Caco-2 (cell line): ENCODE measurements around the gene AP3S2. TPM values are rescaled to one million over a fixed set of nuclear protein-coding genes. Genes with fewer than 3 reads are reported as not detected.
"Not testable (repeated sequence)": the region's sequence is repeated elsewhere in the genome, so short reads cannot be mapped to it uniquely, and the experiment has no call there.

Experiments
- Bru-seq: library from RNA; stranded (reverse); fragments of 400-500 nt; gene quantifications from one replicate; lab custom pipeline; 2021; lab: Mats Ljungman, UMichigan
- BruChase-seq, 2 experiments: library from RNA; stranded (reverse); fragments of 400-500 nt; gene quantifications; one replicate each; lab custom pipeline; 2021; lab: Mats Ljungman, UMichigan
- BruUV-seq: library from RNA; stranded (reverse); fragments of 400-500 nt; replicated peaks from 2 replicates; lab custom pipeline; 2021; lab: Mats Ljungman, UMichigan
- CTCF ChIA-PET: fragments of 300-600 bp; sonication (Branson Sonifier 250); formaldehyde crosslinking; loops from one replicate; lab custom pipeline; 2022; ENCODE audit warnings: antibody characterized with exemption; lab: Charles Lee
- POLR2A ChIA-PET: fragments of 300-600 bp; sonication (Branson Sonifier 250); formaldehyde crosslinking; loops from one replicate; lab custom pipeline; 2022; ENCODE audit warnings: antibody characterized with exemption; lab: Charles Lee
- DNase-seq, 2 experiments: peaks; one replicate each; pipeline versions ENCODE4 v3.0.0 to v3.0.0-alpha.2; 2020 to 2022
- H3K27me3 ChIP-seq: replicated peaks from 2 replicates; pipeline ENCODE4 v1.6.0; 2011; ENCODE audit warnings: low read length; ENCODE audit not compliant: control insufficient read depth, insufficient read depth
- H3K36me3 ChIP-seq: 2 replicates; pipeline ENCODE4 v1.5.1; 2011; ENCODE audit warnings: low read length; ENCODE audit not compliant: control insufficient read depth, insufficient read depth
- H3K4me1 ChIP-seq: fragments of 250-450 bp; sonication (Bioruptor Pico); 2 replicates; pipeline ENCODE4 v1.5.1; 2020; ENCODE audit warnings: mild to moderate bottlenecking
- H3K4me3 ChIP-seq: 2 replicates; pipeline ENCODE4 v1.5.1; 2011; ENCODE audit warnings: low read depth, mild to moderate bottlenecking, control low read depth, low read length
- H3K9me3 ChIP-seq: fragments of 250-450 bp; sonication (Bioruptor Pico); 2 replicates; pipeline ENCODE4 v1.5.1; 2020; ENCODE audit warnings: mild to moderate bottlenecking, moderate library complexity
- H3K27ac Mint-ChIP-seq: one replicate; pipeline ENCODE4 v1.8.0; 2022; ENCODE audit warnings: mixed read lengths; ENCODE audit not compliant: unreplicated experiment
- H3K27me3 Mint-ChIP-seq: one replicate; pipeline ENCODE4 v1.8.0; 2022; ENCODE audit warnings: mixed read lengths; ENCODE audit not compliant: insufficient read depth, unreplicated experiment
- H3K36me3 Mint-ChIP-seq: one replicate; pipeline ENCODE4 v1.8.0; 2022; ENCODE audit warnings: mild to moderate bottlenecking, mixed read lengths; ENCODE audit not compliant: insufficient read depth, unreplicated experiment
- H3K4me1 Mint-ChIP-seq: one replicate; pipeline ENCODE4 v1.8.0; 2022; ENCODE audit warnings: low read depth, mixed read lengths; ENCODE audit not compliant: unreplicated experiment
- H3K4me3 Mint-ChIP-seq: one replicate; pipeline ENCODE4 v1.8.0; 2022; ENCODE audit warnings: mild to moderate bottlenecking, moderate library complexity, mixed read lengths; ENCODE audit not compliant: unreplicated experiment
- H3K9me3 Mint-ChIP-seq: one replicate; pipeline ENCODE4 v1.8.0; 2022; ENCODE audit warnings: mixed read lengths; ENCODE audit not compliant: unreplicated experiment
- CTCF ChIP-seq, 2 experiments: fragments of 200-600 bp in 1 of 2; IDR thresholded peaks; 1 replicate in 1 of 2; 2 replicates in 1 of 2; pipeline versions ENCODE4 v1.5.1 to v1.8.0; 2011 to 2022; ENCODE audit warnings: antibody characterized with exemption in 1 of 2, control low read depth in 1 of 2, inconsistent platforms in 1 of 2, low read depth in 1 of 2, low read length in 1 of 2, mild to moderate bottlenecking in 1 of 2, moderate library complexity in 1 of 2; ENCODE audit not compliant: insufficient read depth in 1 of 2, severe bottlenecking in 1 of 2, unreplicated experiment in 1 of 2
- intact Hi-C: fragments of 100-400 bp; cut with micrococcal nuclease; formaldehyde crosslinking; loops from one replicate; pipeline ENCODE4 v1.10.0; 2022; ENCODE audit not compliant: unreplicated experiment
- long read RNA-seq: library from polyadenylated mRNA; stranded (forward); transcript quantifications from one replicate; pipeline ENCODE4 v2.0.0, GENCODE V29; 2022
- total RNA-seq: library from RNA; stranded (reverse); gene quantifications from 2 replicates; pipeline ENCODE4 v1.2.3, GENCODE V29; 2022

The AP3S2 gene
- total RNA-seq = 26.4 and 28.1 TPM in 2 replicates
- Bru-seq, nascent RNA = percentile 71 among the genes with signal in this experiment
- BruChase-seq, experiment 1, labeled RNA remaining after a 2-hour chase = percentile 76 among the genes with signal in this experiment
- BruChase-seq, experiment 2, labeled RNA remaining after a 6-hour chase = percentile 88 among the genes with signal in this experiment
- long read RNA-seq, full-length matches to known transcripts = 54 of 69 reads
- long read RNA-seq, partial matches to known transcripts = 3 of 69 reads
- long read RNA-seq, other reads (novel, unspliced or antisense) = 12 of 69 reads

- POLR2A ChIA-PET = interaction anchor here (0.6 to 1.0 kb wide), 4 partner anchors 19 to 182 kb away, joined by 3 to 12 read pairs (median 3); no protein-coding TSS in a partner anchor
- no peaks in the 10 kb centered on the region for H3K27me3 ChIP-seq
- Mint-ChIP-seq H3K4me1 (no peaks in the 10 kb centered on the region), H3K27ac (peak within 1 kb of the TSS; percentile 97), H3K36me3 (peaks cover 7% of the 10 kb centered on the region), H3K4me3 (peak within 1 kb of the TSS; percentile 87), H3K27me3 (no peaks in the 10 kb centered on the region), H3K9me3 (no peaks in the 10 kb centered on the region)
- DNase-seq = peak; percentile 92 to 93
- BruUV-seq = TSS peak; percentile 88
- TF ChIP-seq CTCF (IDR thresholded peaks at IDR 0.05; ENCODE audit: insufficient read depth in 1 of 2, low read depth in 1 of 2, low read length in 1 of 2, severe bottlenecking in 1 of 2, unreplicated experiment in 1 of 2) = no peak
- H3K9me3 ChIP-seq = no peaks in the 10 kb centered on the region
- no peaks in the 10 kb centered on the region for H3K4me1 ChIP-seq
- intact Hi-C loops = no loop called here
- CTCF ChIA-PET = interaction anchor here (0.7 to 1.5 kb wide), 5 partner anchors 19 to 193 kb away, joined by 3 to 7 read pairs (median 3); no protein-coding TSS in a partner anchor
- no peaks in the 10 kb centered on the region for H3K36me3 ChIP-seq
- H3K4me3 ChIP-seq = peak within 1 kb of the TSS; percentile 81
These were observed at the start of gene AP3S2 for GRCh38 chr15:89893696-89894447. TSS of gene AP3S2 (minus strand) at chr15:89893994. CDS start at chr15:89893949, 45 bp downstream.

GRCh38 chr15:89939910-89940309 lies 46.1 kb upstream of the AP3S2 start:
- Histone ChIP-seq H3K27me3 (no peaks in the 10 kb centered on the region), H3K4me1 (no peaks in the 10 kb centered on the region), H3K9me3 (no peaks in the 10 kb centered on the region), H3K4me3 (no peak overlapping the region), H3K36me3 (no peaks in the 10 kb centered on the region)
- Mint-ChIP-seq H3K4me3 (no peak overlapping the region), H3K27me3 (no peaks in the 10 kb centered on the region), H3K27ac (no peak overlapping the region), H3K36me3 (no peaks in the 10 kb centered on the region), H3K4me1 (no peaks in the 10 kb centered on the region), H3K9me3 (no peaks in the 10 kb centered on the region)
- no peak for DNase-seq
- no peak for TF ChIP-seq CTCF (IDR thresholded peaks at IDR 0.05; ENCODE audit: insufficient read depth in 1 of 2, low read depth in 1 of 2, low read length in 1 of 2, severe bottlenecking in 1 of 2, unreplicated experiment in 1 of 2)
- no TSS peak for BruUV-seq
- ChIA-PET CTCF (no interaction called here), POLR2A (no interaction called here)
- intact Hi-C loops = no loop called here

- H3K36me3 Mint-ChIP-seq, H3K4me1 Mint-ChIP-seq, H3K4me3 ChIP-seq, H3K27me3 Mint-ChIP-seq, BruUV-seq, H3K9me3 Mint-ChIP-seq, H3K4me1 ChIP-seq, intact Hi-C loops, H3K4me3 Mint-ChIP-seq, H3K27ac Mint-ChIP-seq, DNase-seq, H3K36me3 ChIP-seq, H3K9me3 ChIP-seq, POLR2A ChIA-PET, CTCF ChIA-PET, H3K27me3 ChIP-seq: not testable (repeated sequence)
These were observed 45.6 kb upstream of the AP3S2 start for GRCh38 chr15:89939377-89939776.
